NCI-H1436 treated with DMSO at 0.1 percent for 48 hours (cell line): ENCODE results near the gene OPALIN.

Experiments used
- DNase-seq: peaks from one replicate; lab custom pipeline; 2025; lab: John Stamatoyannopoulos, UW

The OPALIN gene

DNA sequence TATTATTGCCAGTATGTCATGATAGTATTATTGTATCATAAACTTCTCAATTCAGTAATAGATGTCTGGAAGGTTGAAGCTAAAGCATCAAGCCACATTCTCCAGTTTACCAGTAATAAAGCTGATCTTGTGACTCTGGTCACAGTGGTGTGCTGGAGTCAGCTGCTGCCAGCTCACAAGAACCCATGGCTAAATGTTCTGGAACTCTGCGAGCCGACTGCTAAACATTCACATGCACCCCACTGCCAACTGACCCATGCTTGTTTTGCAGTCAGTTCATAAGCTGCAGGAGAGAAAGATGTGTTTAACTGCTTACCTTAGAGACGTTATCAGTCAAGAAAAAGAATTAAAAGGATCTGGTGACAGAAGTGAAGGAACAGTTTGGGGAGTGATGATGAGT lies 60.4 kb downstream of the OPALIN start:
- DNase-seq: no peak

DNA sequence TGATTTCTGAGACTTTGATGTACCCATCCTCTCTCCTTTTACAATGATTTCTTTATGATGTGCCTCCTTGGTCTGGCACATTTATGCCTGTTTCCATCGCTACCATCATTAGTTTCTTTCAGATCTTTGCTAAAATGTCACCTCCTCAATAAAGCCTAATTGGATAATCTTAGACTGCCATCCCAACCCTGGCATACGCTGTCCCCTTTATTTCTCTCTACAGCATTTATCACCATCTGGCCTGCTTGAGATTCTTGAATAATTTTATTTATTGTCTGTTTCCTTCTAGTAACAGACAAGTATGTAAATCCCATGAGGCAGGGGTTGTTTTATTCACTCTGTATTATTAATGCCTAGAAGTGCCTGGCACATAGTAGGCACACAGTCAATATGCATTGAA lies 61.3 kb downstream of the OPALIN start:
- no peak for DNase-seq

DNA sequence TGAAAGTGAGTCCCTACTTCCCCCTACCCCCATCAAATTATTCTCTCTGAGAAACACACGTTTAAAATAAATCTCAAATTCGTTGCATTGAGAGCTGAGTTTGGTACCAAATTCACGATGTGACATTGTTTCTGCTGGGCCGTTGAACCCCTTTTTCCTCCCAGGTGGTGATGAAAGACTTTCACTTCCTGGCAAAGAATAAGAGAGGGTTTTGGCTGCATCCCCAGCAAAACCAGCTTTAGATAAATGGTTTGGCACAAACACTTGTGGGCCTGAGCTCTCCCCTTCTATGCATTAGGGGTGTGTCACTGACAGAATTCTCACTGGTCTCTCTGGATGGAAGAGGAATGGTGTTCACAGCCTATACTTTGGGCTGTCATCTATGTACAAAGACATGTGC lies 63.3 kb downstream of the OPALIN start:
- DNase-seq: no peak
